ENCODE data around the gene KLK7. TPM values are rescaled to one million over a fixed set of nuclear protein-coding genes. Genes with fewer than 3 reads are reported as not detected.

The KLK7 gene
- total RNA-seq, 1 experiment from 2014 or later = not detected

DNA sequence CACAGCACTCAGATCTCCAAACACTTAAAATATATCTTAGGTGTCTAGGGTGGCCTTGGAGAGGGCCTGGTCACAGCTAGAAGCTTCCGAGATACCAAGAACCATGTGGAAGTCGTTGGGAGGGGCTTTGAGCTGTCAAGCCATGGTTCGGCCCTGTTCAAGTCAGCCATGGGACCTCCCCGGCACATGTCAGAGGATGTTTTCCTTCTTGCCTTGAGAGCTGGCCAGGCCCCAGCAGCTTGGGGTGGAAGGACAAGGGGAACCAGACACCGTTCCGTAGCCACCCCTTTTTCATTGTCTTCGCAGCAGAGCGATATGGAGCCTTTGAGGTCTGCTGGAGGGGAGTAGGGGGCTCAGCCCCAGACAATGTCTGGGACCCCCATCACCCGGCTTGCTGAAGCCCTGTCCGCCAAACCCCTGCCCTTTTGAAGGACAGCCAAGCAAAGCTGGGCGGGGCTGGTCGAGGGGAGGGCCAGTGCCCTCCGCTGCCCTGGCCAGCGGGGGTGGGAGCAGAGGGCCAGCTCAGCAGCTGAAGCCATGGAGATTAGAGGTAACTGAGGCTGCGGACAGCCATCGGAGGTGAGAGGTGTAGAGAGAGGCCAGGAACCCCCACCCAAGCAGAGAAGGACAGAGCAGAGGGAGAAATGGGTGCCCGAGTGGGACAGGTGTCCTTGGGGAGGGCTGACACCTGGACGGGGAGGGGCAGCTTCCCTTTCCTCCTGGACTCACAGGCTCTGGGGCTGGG is 42.3 kb upstream of the KLK7 start:
- Mint-ChIP-seq H3K4me1 (ENCODE audit: insufficient read depth, unreplicated experiment) (peaks cover 6% of the 10 kb centered on the region), H3K4me3 (ENCODE audit: unreplicated experiment) (no peak overlapping the region), H3K9me3 (ENCODE audit: unreplicated experiment) (peaks cover 16% of the 10 kb centered on the region), H3K27ac (ENCODE audit: low read depth, unreplicated experiment) (no peak overlapping the region), H3K27me3 (ENCODE audit: insufficient read depth, unreplicated experiment) (no peaks in the 10 kb centered on the region), H3K36me3 (ENCODE audit: insufficient read depth, unreplicated experiment) (no peaks in the 10 kb centered on the region)
- no TSS peak for BruUV-seq (replicated peaks)
- TF ChIP-seq, protein P1, sequence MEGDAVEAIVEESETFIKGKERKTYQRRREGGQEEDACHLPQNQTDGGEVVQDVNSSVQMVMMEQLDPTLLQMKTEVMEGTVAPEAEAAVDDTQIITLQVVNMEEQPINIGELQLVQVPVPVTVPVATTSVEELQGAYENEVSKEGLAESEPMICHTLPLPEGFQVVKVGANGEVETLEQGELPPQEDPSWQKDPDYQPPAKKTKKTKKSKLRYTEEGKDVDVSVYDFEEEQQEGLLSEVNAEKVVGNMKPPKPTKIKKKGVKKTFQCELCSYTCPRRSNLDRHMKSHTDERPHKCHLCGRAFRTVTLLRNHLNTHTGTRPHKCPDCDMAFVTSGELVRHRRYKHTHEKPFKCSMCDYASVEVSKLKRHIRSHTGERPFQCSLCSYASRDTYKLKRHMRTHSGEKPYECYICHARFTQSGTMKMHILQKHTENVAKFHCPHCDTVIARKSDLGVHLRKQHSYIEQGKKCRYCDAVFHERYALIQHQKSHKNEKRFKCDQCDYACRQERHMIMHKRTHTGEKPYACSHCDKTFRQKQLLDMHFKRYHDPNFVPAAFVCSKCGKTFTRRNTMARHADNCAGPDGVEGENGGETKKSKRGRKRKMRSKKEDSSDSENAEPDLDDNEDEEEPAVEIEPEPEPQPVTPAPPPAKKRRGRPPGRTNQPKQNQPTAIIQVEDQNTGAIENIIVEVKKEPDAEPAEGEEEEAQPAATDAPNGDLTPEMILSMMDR (IDR thresholded peaks at IDR 0.05; ENCODE audit: unreplicated experiment) = no peak
- ChIA-PET POLR2A (no interaction called here), CTCF (interaction anchor here (0.6 kb wide), 1 partner anchor 352 kb away, joined by 3 read pairs; no protein-coding TSS in a partner anchor)
- no peak for DNase-seq (ENCODE audit: unreplicated experiment)
- intact Hi-C loops (cut with micrococcal nuclease) = loop anchor here (10.0 kb wide), 1 partner anchor 759 kb away; no protein-coding TSS in a partner anchor

GRCh38 chr19:51025401-51025800 is 41.7 kb upstream of the KLK7 start:
- ChIA-PET POLR2A (no interaction called here), CTCF (interaction anchor here (0.6 kb wide), 1 partner anchor 12 kb away, joined by 4 read pairs; no protein-coding TSS in a partner anchor)
- BruUV-seq (replicated peaks) = no TSS peak
- Mint-ChIP-seq H3K36me3 (ENCODE audit: insufficient read depth, unreplicated experiment) (no peaks in the 10 kb centered on the region), H3K27me3 (ENCODE audit: insufficient read depth, unreplicated experiment) (peaks cover under 1% of the 10 kb centered on the region), H3K27ac (ENCODE audit: low read depth, unreplicated experiment) (no peak overlapping the region), H3K4me3 (ENCODE audit: unreplicated experiment) (no peak overlapping the region), H3K9me3 (ENCODE audit: unreplicated experiment) (peaks cover 10% of the 10 kb centered on the region), H3K4me1 (ENCODE audit: insufficient read depth, unreplicated experiment) (peaks cover 6% of the 10 kb centered on the region)
- TF ChIP-seq, protein P1 (IDR thresholded peaks at IDR 0.05; ENCODE audit: unreplicated experiment) = no peak
- no peak for DNase-seq (ENCODE audit: unreplicated experiment)
- intact Hi-C loops (cut with micrococcal nuclease) = loop anchor here (10.0 kb wide), 1 partner anchor 759 kb away; no protein-coding TSS in a partner anchor

- DNase-seq (ENCODE audit: unreplicated experiment) = no peak
- POLR2A ChIA-PET = no interaction called here
Observed at GRCh38 chr19:51024924-51025323, 41.2 kb upstream of the KLK7 start.

GRCh38 chr19:51023946-51024345 is 40.2 kb upstream of the KLK7 start:
- H3K4me1 Mint-ChIP-seq (ENCODE audit: insufficient read depth, unreplicated experiment) = peaks cover 13% of the 10 kb centered on the region
- no peaks in the 10 kb centered on the region for H3K36me3 Mint-ChIP-seq (ENCODE audit: insufficient read depth, unreplicated experiment)
- H3K27me3 Mint-ChIP-seq (ENCODE audit: insufficient read depth, unreplicated experiment) = peaks cover 13% of the 10 kb centered on the region
- TF ChIP-seq, protein P1 (IDR thresholded peaks at IDR 0.05; ENCODE audit: unreplicated experiment) = no peak
- H3K4me3 Mint-ChIP-seq (ENCODE audit: unreplicated experiment) = no peak overlapping the region
- no TSS peak for BruUV-seq (replicated peaks)
- ChIA-PET POLR2A (no interaction called here), CTCF (no interaction called here)
- peaks cover 9% of the 10 kb centered on the region for H3K9me3 Mint-ChIP-seq (ENCODE audit: unreplicated experiment)
- no peak overlapping the region for H3K27ac Mint-ChIP-seq (ENCODE audit: low read depth, unreplicated experiment)
- DNase-seq (ENCODE audit: unreplicated experiment) = no peak
- intact Hi-C loops (cut with micrococcal nuclease) = loop anchor here (10.0 kb wide), 1 partner anchor 761 kb away; no protein-coding TSS in a partner anchor

More at GRCh38 chr19:51024924-51025323, 41.2 kb upstream of the KLK7 start:
- intact Hi-C loops (cut with micrococcal nuclease) = loop anchor here (10.0 kb wide), 1 partner anchor 760 kb away; no protein-coding TSS in a partner anchor
- Mint-ChIP-seq H3K36me3 (ENCODE audit: insufficient read depth, unreplicated experiment) (no peaks in the 10 kb centered on the region), H3K27me3 (ENCODE audit: insufficient read depth, unreplicated experiment) (peaks cover 5% of the 10 kb centered on the region), H3K9me3 (ENCODE audit: unreplicated experiment) (peaks cover 9% of the 10 kb centered on the region), H3K4me1 (ENCODE audit: insufficient read depth, unreplicated experiment) (peaks cover 9% of the 10 kb centered on the region), H3K4me3 (ENCODE audit: unreplicated experiment) (no peak overlapping the region), H3K27ac (ENCODE audit: low read depth, unreplicated experiment) (no peak overlapping the region)
- TF ChIP-seq, protein P1 (IDR thresholded peaks at IDR 0.05; ENCODE audit: unreplicated experiment) = no peak
- no TSS peak for BruUV-seq (replicated peaks)
- CTCF ChIA-PET = interaction anchor here (0.6 kb wide), 1 partner anchor 13 kb away, joined by 4 read pairs; no protein-coding TSS in a partner anchor
